ENCODE data around the gene MARS2.

- TF ChIP-seq CTCF (IDR thresholded peaks at IDR 0.05) (no peak), ELK1 (IDR thresholded peaks at IDR 0.05; ENCODE audit: low read depth, low read length) (no peak), RFX5 (IDR thresholded peaks at IDR 0.05) (no peak)
These were observed 38.9 kb upstream of the MARS2 start for GRCh38 chr2:197666277-197666676.
